DMS 273 treated with DMSO at 0.1 percent for 48 hours (cell line): ENCODE data around the gene DPYSL4.
"Not testable (repeated sequence)": the region's sequence is repeated elsewhere in the genome, so short reads cannot be mapped to it uniquely, and the experiment has no call there.

Experiments used
- DNase-seq: peaks from one replicate; lab custom pipeline; 2025; lab: John Stamatoyannopoulos, UW

DPYSL4 gene

DNA sequence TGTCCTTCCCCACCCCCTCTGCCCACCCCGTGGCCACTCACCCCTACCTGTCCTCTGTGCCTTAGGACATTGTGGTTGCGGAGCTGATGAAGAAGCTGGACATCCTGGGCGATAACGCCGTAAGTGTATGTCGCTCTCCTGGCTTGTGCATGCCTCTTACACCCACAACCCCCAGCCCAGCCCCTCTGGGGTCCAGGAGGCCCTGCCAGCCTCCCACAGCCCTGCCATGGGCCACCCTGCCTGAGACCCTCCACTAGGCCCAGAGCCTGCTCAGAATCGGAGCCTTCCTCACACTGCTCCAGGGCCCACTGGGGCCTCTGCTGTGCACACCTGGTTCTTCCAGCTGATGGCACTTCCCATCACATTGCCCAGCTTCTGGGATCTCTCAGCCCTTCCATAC lies 36.8 kb upstream of the DPYSL4 start:
- no peak for DNase-seq

DNA sequence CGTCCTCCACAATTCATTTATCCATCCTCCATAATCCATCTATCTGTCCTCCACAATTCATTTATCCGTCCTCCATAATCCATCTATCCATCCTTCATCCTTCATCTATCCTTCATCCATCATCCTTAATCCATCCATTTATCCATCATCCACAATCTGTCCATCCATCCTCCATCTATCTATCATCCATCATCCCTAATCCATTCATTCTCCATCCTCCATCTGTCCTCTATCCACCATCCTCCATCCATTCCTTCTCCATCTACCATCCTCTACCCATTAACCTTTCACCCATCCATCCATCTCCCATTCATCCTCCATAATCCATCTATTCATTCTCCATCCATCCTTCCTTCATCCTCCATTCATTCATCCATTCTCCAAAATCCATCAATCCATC lies 36.0 kb upstream of the DPYSL4 start:
- DNase-seq = no peak

DNA sequence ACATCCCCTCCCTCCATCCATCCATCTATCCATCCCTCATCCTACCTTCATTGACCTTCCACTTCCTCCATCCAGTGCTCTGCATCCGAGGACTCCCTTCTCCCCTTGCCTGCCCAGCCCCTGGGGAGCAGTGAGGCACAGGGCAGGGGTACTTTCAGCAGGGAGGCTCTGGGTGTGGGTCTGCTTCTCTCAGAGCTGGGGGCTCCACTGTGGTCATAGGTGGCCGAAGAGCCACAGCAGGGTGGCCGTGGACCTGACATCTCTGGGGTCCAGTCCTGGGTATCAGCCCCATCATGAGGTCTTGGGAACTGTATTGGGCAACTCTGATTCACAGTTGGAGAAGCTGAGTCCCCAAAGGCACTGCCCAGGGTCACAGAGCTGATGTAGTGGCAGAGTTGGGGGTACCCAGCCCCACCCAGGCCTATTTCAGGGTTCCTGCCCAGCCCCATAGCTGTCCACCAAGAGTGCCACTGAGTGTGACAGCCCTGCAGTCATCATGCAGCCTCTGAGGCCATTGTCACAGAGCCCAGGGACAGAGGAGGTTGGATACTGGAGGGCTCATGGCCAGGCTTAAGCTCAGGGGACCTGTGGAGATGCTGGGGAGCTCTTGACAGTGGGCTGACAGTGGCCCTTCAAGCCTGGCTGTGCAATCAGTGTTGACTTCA lies 35.3 kb upstream of the DPYSL4 start:
- DNase-seq = no peak

DNA sequence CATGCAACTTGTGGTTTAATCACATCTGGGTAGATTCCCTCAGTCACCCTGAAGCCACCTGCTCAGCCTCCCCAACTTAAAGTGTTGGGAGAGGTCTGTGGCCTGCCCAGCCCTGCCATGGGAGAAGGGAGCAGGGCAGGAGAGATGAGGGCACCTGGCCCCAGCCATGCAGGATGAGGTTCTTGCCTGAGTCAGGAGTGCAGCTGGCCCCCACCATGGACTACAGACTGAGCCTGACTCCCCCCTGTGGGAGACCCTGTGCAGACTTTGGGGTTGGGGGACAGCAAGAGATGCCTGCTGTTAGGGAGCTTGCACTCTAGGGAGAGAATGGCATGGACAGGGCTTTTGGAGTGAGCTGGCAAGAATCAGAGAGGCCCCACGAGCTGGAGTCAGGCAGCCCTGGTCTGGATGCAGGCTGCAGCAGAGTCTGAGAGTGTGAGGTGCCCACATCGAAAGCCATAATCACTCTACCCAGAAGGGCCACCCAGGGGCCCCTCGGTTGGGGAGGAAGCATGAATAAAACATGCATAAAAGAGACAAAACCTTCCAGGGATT lies 34.7 kb upstream of the DPYSL4 start:
- no peak for DNase-seq

DNA sequence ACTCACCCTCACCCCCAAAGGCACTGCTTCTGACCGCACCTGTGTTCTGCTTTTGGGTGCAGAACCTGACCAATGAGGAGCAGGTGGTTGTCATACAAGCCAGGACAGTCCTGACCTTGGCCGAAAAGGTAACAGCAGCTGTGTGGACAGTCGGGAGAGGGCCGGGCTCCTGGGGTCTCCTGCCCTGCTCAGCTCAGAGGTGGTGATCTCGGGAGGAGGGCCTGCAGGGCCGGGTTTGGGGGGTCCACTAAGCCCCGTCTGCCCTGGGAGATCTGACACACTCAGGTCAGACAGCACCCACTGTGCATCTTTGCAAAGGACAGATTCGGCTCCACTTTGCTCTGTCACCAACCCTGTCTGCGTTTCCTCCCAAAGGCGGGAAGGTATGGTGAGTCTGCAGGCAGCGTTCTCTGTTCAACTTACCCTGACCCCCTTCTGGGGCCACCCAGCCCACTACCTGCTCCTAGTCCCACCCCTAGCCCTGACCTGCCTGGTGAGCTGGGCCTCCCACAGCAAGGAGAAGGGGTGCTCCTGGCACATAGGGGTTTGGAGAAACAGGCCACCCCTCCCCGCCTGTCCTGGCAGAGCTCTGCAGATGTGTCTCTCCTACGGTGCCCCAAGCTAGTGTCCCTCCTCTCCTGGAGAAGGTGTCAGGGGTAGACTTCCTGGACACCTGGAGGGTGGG lies 33.7 kb upstream of the DPYSL4 start:
- DNase-seq = no peak

DNA sequence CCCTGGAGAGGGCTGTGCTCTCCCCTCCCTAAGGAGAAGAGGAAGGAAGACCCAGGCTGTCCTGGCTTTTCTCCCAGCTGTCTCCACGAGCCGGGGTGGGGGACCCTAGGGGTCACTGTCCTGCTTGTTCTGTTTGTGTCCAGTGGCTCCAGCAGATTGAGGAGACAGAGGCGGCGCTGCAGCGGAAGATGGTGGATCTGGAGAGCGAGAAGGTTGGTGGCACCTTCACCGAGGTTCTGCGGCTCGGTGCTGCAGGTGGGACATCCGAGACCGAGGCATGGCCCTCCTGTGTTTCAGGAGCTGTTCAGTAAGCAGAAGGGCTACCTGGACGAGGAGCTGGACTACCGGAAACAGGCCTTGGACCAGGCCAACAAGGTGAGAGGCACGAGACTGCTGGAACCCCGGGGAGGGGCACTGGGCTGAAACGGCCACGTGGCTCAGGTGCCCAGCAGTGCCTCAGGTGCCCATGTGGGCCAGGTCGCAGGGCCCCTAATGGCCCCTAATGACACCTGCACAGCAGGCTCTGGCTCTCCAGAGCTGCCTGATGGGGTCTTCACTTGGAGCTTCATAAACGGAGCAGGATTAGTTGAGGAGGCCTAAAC lies 33.0 kb upstream of the DPYSL4 start:
- no peak for DNase-seq

DNA sequence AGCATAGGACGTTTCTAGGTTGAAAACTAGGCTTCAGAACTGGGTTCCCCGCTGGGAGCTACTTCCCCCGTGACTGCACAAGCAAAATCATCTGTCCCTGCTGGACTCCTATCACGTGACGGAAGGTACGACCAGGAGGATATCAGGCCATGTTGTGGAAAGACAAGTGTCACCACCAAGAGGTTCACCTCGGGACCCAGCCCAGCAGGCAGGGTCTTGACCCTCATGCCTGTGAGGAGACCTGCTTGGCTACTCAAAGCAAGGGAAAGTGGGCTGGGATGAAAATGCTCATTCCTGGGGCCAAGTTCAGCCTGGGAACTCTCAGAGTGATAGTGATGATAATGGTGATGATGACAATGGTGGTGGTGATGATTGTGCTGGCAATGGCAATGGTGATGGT lies 32.3 kb upstream of the DPYSL4 start:
- no peak for DNase-seq

DNA sequence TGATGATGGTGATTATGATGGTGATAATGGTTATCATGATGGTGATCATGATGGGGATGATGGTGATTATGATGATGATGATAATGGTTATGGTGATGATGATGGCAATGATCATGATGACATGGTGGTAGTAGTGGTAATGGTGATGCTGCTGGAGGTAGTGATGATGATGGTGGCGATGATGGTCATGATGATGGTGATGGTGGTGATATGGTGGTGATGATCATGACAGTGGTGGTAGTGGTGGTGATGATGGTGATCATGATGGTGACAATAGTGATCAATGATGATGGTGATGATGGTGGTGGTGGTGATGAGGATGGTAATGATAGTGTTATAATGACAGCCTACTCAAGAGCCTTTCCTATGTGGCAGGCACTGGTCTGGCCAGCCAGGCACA lies 31.8 kb upstream of the DPYSL4 start:
- no peak for DNase-seq

DNA sequence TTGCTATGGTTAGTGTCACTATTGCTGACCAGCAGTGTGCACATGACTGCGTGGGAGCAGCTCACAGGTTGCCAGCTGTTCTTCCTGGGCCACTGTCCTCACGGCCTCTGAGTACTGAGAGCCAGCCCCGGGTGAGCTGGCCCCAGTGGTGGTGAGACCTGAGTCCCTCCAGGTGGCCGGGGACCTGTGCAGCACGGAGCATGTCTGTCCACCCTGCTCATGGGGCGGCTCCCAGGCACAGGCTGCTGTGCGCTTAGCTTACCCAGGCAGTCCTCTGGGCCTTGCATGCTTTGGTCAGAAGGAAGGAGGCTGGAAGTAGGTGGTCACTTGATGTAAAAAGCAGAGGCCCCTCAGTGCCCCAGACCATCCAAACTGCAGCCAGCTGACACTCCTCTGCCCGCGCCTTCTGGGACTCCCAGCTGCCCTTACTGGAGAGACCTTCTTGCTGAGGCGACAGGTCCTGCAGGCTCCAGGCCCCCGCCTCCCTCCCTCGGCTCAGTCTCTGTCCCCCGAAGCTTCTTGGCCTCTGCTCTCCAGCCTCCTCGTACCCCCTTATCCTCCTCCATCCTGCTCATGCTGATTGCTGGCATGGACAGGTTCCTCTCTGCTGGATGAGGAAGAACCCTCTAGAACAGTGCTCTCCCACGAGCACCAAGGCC lies 30.9 kb upstream of the DPYSL4 start:
- no peak for DNase-seq

DNA sequence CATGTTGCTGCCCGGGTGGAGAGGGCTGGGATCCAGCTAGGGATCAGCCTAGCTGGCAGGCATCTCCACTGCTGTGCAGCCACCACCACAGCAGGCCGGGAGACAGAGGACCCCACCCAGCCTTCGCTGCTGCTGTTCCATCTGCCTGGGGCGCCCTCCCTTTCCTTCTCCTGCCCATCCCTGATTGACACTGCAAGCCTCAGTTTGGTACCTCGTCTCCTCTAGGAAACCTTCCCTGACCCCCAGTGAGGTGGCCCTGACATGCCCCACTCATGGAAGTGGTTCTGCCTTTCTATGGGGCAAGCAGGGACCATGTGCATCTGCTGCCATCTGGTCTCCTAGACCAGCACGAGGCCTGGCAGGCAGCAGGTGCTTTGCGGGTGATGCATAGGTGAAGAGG lies 30.4 kb upstream of the DPYSL4 start:
- no peak for DNase-seq

DNA sequence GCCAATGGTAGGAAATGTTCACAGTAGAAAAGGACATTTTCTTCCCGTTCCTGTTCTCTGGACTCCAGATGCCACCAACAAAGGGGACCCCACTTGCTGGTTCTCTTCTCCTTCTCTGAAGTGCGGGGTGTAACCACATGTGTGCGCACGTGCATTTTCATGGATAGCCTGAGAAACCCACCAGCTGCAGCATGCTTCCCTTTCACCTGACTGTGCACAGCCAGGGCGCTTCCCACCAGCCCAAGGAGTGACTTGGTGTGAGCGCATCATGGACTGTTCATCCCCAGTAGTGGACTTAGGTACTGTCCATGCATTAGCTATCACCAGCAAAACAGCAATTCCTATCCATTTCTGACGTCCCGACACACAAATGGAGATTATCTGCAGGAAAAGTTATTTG lies 29.6 kb upstream of the DPYSL4 start:
- no peak for DNase-seq

DNA sequence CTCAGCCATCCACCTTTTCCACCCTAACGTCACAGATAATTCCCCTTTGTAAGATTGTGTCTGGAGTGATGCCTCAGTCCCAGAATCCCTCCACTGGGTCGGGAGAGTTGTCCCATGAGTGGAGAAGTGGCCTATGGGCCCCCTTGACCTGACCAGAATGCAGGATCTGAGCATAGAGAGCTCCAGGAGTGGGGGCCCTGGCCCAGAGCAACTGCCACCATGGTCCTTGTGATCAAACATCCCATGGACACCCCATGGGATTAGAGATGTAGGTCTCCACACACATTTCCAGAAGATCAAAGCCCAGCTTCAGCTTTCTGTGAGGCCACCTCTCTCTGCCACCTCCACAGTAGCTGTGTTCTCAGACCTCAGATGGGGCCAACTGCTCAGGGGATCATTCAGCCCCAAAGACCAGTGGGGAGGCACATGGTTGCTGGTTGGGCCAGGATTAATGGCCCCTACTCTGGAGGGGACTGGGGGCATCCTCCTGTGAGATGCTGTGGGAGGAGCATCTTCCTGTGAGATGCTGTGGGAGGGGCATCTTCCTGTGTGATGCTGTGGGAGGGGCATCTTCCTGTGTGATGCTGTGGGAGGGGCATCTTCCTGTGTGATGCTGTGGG lies 28.5 kb upstream of the DPYSL4 start:
- DNase-seq = no peak

DNA sequence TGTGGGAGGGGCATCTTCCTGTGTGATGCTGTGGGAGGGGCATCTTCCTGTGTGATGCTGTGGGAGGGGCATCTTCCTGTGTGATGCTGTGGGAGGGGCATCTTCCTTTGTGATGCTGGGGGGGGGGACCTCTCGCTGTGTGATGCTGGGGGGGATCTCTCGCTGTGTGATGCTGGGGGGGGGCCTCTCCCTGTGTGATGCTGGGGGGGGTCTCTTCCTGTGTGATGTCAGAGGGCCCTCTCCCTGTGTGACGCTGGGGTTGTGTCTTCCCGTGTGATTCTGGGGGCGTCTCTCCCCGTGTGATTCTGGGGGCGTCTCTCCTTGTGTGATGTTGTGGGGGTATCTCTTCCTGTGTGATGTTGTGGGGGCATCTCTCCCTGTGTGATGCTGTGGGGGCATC lies 27.9 kb upstream of the DPYSL4 start:
- DNase-seq = no peak

DNA sequence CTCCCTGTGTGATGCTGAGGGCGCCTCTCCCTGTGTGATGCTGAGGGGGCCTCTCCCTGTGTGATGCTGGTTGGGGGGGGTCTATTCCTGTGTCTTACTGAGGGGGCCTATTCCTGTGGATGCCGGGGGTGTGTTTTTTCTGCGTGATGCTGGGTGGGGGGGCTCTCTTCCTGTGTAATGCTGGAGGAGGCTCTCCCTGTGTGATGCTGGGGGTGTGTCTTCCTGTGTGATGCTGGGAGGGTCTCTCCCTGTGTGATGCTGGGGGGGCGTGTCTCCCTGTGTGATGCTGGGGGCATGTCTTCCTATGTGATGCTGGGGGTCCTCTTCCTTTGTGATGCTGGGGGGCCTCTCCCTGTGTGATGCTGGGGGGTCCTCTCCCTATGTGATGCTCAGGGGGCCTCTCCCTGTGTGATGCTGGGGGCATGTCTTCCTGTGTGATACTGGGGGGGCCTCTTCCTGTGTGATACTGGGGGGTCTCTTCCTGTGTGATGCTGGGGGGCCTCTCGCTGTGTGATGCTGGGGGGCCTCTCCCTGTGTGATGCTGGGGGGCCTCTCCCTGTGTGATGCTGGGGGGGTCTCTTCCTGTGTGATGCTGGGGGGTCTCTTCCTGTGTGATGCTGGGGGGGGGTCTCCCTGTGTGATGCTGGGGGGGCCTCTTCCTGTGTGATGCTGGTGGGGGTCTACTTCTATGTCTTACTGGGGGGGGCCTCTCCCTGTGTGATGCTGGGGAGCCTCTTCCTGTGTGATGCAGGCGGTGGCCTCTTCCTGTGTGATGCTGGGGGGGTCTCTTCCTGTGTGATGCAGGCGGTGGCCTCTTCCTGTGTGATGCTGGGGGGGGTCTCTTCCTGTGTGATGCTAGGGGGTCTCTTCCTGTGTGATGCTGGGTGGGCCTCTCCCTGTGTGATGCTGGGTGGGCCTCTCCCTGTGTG lies 27.2 kb upstream of the DPYSL4 start:
- DNase-seq = not testable (repeated sequence)

DNA sequence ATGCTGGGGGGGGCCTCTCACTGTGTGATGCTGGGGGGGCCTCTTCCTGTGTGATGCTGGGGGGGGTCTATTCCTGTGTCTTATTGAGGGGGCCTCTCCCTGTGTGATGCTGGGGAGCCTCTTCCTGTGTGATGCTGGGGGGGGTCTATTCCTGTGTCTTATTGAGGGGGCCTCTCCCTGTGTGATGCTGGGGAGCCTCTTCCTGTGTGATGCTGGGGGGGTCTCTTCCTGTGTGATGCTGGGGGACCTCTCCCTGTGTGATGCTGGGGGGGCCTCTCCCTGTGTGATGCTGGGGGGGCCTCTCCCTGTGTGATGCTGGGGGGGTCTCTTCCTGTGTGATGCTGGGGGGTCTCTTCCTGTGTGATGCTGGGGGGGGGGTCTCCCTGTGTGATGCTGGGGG lies 26.5 kb upstream of the DPYSL4 start:
- not testable (repeated sequence) for DNase-seq

DNA sequence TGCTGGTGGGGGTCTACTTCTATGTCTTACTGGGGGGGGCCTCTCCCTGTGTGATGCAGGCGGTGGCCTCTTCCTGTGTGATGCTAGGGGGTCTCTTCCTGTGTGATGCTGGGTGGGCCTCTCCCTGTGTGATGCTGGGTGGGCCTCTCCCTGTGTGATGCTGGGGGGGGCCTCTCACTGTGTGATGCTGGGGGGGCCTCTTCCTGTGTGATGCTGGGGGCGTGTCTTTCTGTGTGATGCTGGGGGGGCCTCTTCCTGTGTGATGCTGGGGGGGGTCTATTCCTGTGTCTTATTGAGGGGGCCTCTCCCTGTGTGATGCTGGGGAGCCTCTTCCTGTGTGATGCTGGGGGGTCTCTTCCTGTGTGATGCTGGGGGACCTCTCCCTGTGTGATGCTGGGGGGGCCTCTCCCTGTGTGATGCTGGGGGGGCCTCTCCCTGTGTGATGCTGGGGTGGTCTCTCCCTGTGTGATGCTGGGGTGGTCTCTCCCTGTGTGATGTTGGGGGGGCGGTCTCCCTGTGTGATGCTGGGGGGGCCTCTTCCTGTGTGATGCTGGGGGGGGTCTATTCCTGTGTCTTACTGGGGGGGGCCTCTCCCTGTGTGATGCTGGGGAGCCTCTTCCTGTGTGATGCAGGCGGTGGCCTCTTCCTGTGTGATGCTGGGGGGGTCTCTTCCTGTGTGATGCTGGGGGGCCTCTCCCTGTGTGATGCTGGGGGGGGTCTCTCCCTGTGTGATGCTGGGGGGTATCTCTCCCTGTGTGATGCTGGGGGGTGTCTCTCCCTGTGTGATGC lies 25.7 kb upstream of the DPYSL4 start:
- not testable (repeated sequence) for DNase-seq

DNA sequence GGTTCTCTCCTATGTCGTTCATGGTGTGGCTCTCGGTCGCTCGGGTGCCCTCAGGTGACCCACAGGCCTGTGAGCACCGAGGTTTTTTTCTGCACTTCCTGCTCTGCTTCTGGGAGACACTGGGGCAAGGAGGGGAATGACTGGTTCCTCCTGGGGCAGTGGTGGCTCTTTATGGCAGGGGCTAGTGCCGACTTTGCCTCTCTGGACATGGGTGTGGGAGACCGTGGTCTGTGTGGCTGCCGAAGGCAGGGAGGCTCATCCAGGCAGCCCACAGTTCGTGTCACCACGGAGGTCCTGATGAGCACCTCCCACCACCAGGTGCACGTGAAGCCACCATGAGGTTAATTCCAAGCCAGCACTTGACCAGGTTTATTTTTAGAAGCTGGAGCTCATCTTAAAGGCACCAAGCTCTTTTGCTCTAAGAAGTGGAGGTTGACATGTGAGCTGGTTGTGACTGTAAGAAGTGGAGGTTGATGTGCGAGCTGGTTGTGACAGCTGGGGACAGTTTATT lies 24.7 kb upstream of the DPYSL4 start:
- DNase-seq = no peak

DNA sequence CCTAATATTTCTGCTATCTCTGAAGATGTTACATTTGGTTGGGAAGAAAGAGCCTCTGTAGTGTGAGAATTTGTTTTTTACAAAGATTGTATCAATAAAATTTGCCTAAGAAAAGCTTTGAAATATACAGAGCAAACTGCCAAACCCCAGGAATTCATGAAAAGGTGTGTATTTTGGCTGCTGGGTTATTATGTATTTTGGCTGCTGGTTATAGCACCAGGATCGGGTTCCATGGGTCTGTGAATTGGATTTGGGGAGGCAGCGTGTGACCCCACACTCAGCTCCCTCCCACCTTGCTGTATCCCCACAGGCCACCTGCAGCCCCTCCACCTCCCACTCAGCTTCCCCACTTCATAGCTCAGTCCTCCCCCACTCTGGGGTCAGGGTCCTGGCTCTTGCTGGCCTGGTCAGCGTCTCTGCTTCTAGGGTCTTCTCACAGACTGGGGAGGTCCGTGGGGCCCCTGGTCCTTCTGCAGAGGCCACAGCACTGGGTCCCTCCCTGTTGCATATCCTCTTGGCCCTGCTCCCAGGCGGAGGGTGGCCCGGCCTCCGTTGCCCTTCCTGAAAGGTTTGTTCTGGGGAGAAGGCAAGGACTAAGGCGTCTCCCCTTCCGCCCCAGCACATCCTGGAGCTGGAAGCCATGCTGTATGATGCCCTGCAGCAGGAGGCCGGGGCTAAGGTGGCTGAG lies 24.0 kb upstream of the DPYSL4 start:
- DNase-seq = no peak

DNA sequence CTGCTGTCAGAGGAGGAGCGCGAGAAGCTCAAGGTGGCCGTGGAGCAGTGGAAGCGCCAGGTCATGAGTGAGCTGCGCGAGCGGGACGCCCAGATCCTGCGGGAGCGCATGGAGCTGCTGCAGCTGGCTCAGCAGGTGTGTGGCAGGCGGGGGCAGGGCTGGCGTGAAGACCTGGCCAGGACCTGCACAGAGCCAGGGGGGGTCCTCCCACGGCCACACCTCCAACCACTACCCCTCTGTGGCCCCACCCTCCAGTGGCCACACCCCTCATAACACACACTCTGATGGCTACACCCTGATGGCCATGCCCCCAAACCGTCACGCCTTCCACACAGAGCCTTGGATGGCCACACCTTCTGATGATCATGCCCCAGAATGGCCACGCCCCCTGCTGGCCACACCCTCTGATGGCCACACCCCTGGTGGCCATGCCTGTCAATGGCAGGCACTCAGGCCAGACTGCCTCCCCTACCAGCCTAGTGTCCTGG lies 23.4 kb upstream of the DPYSL4 start:
- DNase-seq = no peak
